Neuronal stem cell (in vitro differentiated cells): Measurements from ENCODE around the gene FLVCR2.

Source experiments
- DNase-seq: peaks from one replicate; pipeline ENCODE4 v3.0.0-alpha.2; 2013; ENCODE audit warnings: low spot score
- H2AFZ ChIP-seq: one replicate; pipeline ENCODE4 v1.6.1; 2013; ENCODE audit warnings: mild to moderate bottlenecking, low read length, inconsistent platforms
- H2AK5ac ChIP-seq: 2 replicates; pipeline ENCODE4 v1.6.1; 2013; ENCODE audit warnings: low read depth, mild to moderate bottlenecking, inconsistent platforms, low read length, moderate library complexity, mixed read lengths
- H2BK120ac ChIP-seq: 2 replicates; pipeline ENCODE4 v1.6.1; 2013; ENCODE audit warnings: low read depth, mild to moderate bottlenecking, inconsistent platforms, low read length, moderate library complexity, mixed read lengths
- H2BK12ac ChIP-seq: one replicate; pipeline ENCODE4 v1.6.1; 2013; ENCODE audit warnings: low read length, inconsistent platforms
- H2BK15ac ChIP-seq: 2 replicates; pipeline ENCODE4 v1.6.1; 2013; ENCODE audit warnings: mild to moderate bottlenecking, low read length, inconsistent platforms, mixed read lengths
- H2BK5ac ChIP-seq: one replicate; pipeline ENCODE4 v1.6.1; 2013; ENCODE audit warnings: inconsistent platforms, mild to moderate bottlenecking, low read length, moderate library complexity
- H3K14ac ChIP-seq: one replicate; pipeline ENCODE4 v1.6.1; 2013; ENCODE audit warnings: low read length, inconsistent platforms
- H3K18ac ChIP-seq: 2 replicates; pipeline ENCODE4 v1.6.1; 2013; ENCODE audit warnings: low read length, inconsistent platforms
- H3K23ac ChIP-seq: 2 replicates; pipeline ENCODE4 v1.6.1; 2013; ENCODE audit warnings: low read depth, mild to moderate bottlenecking, mixed read lengths, low read length, inconsistent platforms; ENCODE audit not compliant: poor library complexity
- H3K27ac ChIP-seq: replicated peaks from 3 replicates; pipeline ENCODE4 v1.5.1; 2013; ENCODE audit warnings: low read length, inconsistent platforms
- H3K27me3 ChIP-seq, 3 experiments: 2 replicates each; pipeline ENCODE4 v1.6.1; 2013; ENCODE audit warnings: low read length in 3 of 3, mild to moderate bottlenecking in 2 of 3, inconsistent platforms in 1 of 3, low read depth in 1 of 3, mixed read lengths in 1 of 3, moderate library complexity in 1 of 3; ENCODE audit not compliant: control insufficient read depth in 3 of 3, insufficient read depth in 3 of 3
- H3K36me3 ChIP-seq, 2 donors: replicated peaks in 1 of 2; 2 replicates each; pipeline ENCODE4 v1.6.1; 2013; ENCODE audit warnings: low read length in 2 of 2; ENCODE audit not compliant: control insufficient read depth in 2 of 2, insufficient read depth in 2 of 2
- H3K4ac ChIP-seq: 2 replicates; pipeline ENCODE4 v1.6.1; 2013; ENCODE audit warnings: inconsistent platforms, mild to moderate bottlenecking, low read length, moderate library complexity
- H3K4me1 ChIP-seq, 2 donors: 1 replicate in 1 of 2; 2 replicates in 1 of 2; pipeline ENCODE4 v1.6.1; 2013; ENCODE audit warnings: low read length in 2 of 2, low read depth in 1 of 2; ENCODE audit not compliant: control insufficient read depth in 2 of 2, insufficient read depth in 1 of 2
- H3K4me2 ChIP-seq: one replicate; pipeline ENCODE4 v1.6.1; 2013; ENCODE audit warnings: mild to moderate bottlenecking, low read length, inconsistent platforms; ENCODE audit not compliant: insufficient read depth, poor library complexity, severe bottlenecking
- H3K4me3 ChIP-seq, 2 donors: 2 replicates each; pipeline ENCODE4 v1.5.1; 2013; ENCODE audit warnings: low read length in 2 of 2, mild to moderate bottlenecking in 2 of 2, inconsistent platforms in 1 of 2, moderate library complexity in 1 of 2
- H3K79me1 ChIP-seq: one replicate; pipeline ENCODE4 v1.6.1; 2013; ENCODE audit warnings: low read depth, mild to moderate bottlenecking, inconsistent platforms, low read length, moderate library complexity
- H3K9ac ChIP-seq: one replicate; pipeline ENCODE4 v1.6.1; 2013; ENCODE audit warnings: mild to moderate bottlenecking, low read depth, low read length, inconsistent platforms; ENCODE audit not compliant: poor library complexity
- H3K9me3 ChIP-seq, 2 donors: replicated peaks in 1 of 2; 2 replicates each; pipeline versions ENCODE3 to v1.6.1; 2013; ENCODE audit warnings: low read length in 2 of 2, mild to moderate bottlenecking in 2 of 2, inconsistent platforms in 1 of 2, low read depth in 1 of 2, mixed read lengths in 1 of 2, moderate library complexity in 1 of 2; ENCODE audit not compliant: control insufficient read depth in 2 of 2, insufficient read depth in 1 of 2
- H4K8ac ChIP-seq: one replicate; pipeline ENCODE4 v1.6.1; 2013; ENCODE audit warnings: low read depth, mild to moderate bottlenecking, inconsistent platforms, low read length, moderate library complexity
- H4K91ac ChIP-seq: one replicate; pipeline ENCODE4 v1.6.1; 2013; ENCODE audit warnings: low read length, low read depth, mild to moderate bottlenecking, inconsistent platforms; ENCODE audit not compliant: poor library complexity
- WGBS, 2 donors: extraction: QIAGEN DNeasy Blood & Tissue Kit; methylation state at CpG; one replicate each; pipeline ENCODE4 v1.1.7; 2013; ENCODE audit warnings: missing lambda C conversion rate in 2 of 2, mixed read lengths in 1 of 2; ENCODE audit not compliant: insufficient read length in 2 of 2, insufficient replicate concordance in 1 of 2; ENCODE audit errors: extremely low coverage in 2 of 2; 5-methylcytosine and 5-hydroxymethylcytosine counted together

Gene FLVCR2

DNA sequence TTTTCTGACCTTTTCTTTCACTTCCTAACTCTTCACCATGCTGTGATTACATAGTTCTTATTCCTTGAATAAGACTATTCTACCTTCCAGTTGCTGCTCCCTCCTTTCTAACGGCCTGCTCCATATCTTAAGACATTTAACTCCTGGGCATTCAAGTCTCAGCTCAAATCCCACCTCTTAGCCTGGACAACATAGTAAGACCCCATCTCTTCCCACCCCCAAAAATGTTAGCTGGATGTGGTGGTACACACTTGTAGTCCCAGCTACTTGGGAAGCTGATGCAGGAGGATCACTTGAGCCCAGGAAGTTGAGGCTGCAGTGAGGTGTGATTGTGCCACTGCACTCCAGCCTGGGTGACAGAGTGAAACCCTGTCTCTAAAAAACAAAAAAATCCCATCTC is 71.4 kb downstream of the FLVCR2 start:
- Histone ChIP-seq H3K4ac (no peak overlapping the region), H4K91ac (no peak overlapping the region), H2BK15ac (no peak overlapping the region), H3K23ac (no peak overlapping the region), H3K9ac (no peak overlapping the region), H2BK5ac (no peak overlapping the region), H3K4me2 (no peak overlapping the region), H2BK120ac (no peak overlapping the region), H3K27me3 (no peaks in the 10 kb centered on the region), H3K27ac (no peak overlapping the region), H3K18ac (no peak overlapping the region), H3K4me1 (peaks cover 0 to 2% of the 10 kb centered on the region in 2 donors), H2BK12ac (no peak overlapping the region), H4K8ac (no peak overlapping the region), H2AK5ac (no peak overlapping the region), H2AFZ (no peak overlapping the region), H3K36me3 (peaks cover 35 to 80% of the 10 kb centered on the region in 2 donors), H3K14ac (no peak overlapping the region), H3K79me1 (no peaks in the 10 kb centered on the region), H3K4me3 (no peak overlapping the region), H3K9me3 (no peaks in the 10 kb centered on the region)
- no CpG with 5 or more reads among the region's 1 CpG for WGBS, 2 donors
- no peak for DNase-seq

DNA sequence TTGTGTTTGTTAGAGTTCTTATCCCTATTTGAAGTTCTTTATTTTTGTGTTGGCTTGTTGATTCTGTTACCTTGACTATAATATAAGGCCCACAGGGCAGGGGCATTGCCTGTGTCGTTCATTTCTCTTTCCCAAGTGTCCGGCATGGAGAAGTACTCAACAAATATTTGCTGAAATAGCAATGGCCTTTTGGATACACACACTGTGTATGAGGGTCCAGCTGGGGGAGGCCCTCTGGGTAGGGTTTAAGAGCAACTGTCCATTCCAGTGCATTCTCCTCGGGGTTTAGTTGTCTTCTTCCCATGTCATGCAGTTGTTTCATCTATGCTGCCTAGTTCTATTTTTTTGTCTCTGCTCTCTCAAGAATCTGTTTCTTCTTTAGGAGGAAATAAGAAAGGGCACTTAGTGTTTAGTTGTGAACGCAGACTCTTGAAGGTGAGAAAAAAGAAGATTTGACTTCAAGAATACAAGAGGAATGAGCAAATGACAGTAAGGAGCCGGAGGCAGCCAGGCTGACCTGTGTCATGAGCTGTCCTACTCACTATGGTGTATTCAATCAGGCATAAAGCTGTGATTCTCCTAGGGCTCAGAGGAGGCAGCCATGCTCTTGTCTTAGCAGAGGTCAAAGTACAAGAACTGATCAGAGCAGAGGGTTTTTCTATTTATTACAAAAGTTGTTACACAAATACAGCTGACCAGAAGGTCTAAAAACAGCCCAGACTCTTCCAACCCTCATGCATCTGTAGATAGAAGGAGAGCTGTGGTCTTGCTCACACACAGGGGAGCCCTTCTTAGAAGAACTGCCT is 72.0 kb downstream of the FLVCR2 start:
- Histone ChIP-seq H2BK5ac (no peak overlapping the region), H3K18ac (no peak overlapping the region), H3K14ac (no peak overlapping the region), H3K4me2 (no peak overlapping the region), H2AK5ac (no peak overlapping the region), H3K4ac (no peak overlapping the region), H3K36me3 (peaks cover 39 to 87% of the 10 kb centered on the region in 2 donors), H3K4me3 (no peak overlapping the region), H2AFZ (no peak overlapping the region), H3K9ac (no peak overlapping the region), H4K8ac (no peak overlapping the region), H4K91ac (no peak overlapping the region), H2BK15ac (no peak overlapping the region), H3K9me3 (no peaks in the 10 kb centered on the region), H3K23ac (no peak overlapping the region), H3K4me1 (peaks cover 0 to 2% of the 10 kb centered on the region in 2 donors), H2BK12ac (no peak overlapping the region), H2BK120ac (no peak overlapping the region), H3K79me1 (no peaks in the 10 kb centered on the region), H3K27me3 (no peaks in the 10 kb centered on the region), H3K27ac (no peak overlapping the region)
- WGBS, 2 donors, result no CpG with 5 or more reads among the region's 5 CpGs
- DNase-seq, result no peak

- WGBS, 2 donors, result no CpG with 5 or more reads among the region's 1 CpG
- Histone ChIP-seq H2BK120ac (no peak overlapping the region), H2AFZ (no peak overlapping the region), H2BK5ac (no peak overlapping the region), H2AK5ac (no peak overlapping the region), H3K4ac (no peak overlapping the region), H4K8ac (no peak overlapping the region), H3K9ac (no peak overlapping the region), H2BK12ac (no peak overlapping the region), H4K91ac (no peak overlapping the region), H3K4me2 (no peak overlapping the region), H3K9me3 (no peaks in the 10 kb centered on the region), H3K14ac (no peak overlapping the region), H3K4me1 (peaks cover 0 to under 1% of the 10 kb centered on the region in 2 donors), H2BK15ac (no peak overlapping the region), H3K79me1 (no peaks in the 10 kb centered on the region), H3K27me3 (no peaks in the 10 kb centered on the region), H3K4me3 (no peak overlapping the region), H3K36me3 (peaks cover 39 to 95% of the 10 kb centered on the region in 2 donors), H3K18ac (no peak overlapping the region), H3K27ac (no peak overlapping the region), H3K23ac (no peak overlapping the region)
- no peak for DNase-seq
Measured at GRCh38 chr14:75653563-75653962, 75.1 kb downstream of the FLVCR2 start.

DNA sequence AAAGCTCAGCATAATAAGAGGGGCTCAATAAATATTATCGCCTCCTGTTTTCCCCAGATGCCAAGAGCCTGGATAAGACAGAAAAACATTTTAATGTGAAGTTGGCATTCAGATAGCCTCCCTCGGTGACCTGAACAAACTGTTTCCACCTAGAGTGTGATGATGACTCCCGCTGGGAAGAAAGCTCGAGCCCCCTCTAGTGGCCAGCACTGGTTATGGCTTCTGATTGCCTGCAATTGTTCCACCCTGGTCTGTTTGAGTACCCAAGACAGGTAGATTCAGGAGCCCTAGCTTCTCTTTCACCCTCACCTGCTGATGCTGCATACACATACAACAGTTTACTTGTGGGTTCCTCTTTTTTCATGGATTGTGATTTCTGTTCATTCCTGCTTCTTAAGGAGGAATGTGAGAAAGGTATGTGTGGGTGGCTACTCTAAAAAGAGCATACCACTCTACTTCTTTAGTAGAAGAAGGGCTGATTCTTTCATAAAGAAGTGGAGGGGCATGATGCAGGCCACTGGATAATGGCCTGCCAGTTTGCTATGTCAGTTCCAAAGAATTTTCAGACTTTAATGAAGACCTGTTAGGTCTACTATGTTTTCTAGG is 75.8 kb downstream of the FLVCR2 start:
- no peak overlapping the region for H2BK5ac ChIP-seq
- no peak overlapping the region for H3K4me2 ChIP-seq
- peaks cover 40 to 96% of the 10 kb centered on the region in 2 donors for H3K36me3 ChIP-seq
- no CpG with 5 or more reads among the region's 4 CpGs for WGBS, 2 donors
- no peak overlapping the region for H3K9ac ChIP-seq
- no peak overlapping the region for H3K18ac ChIP-seq
- H3K79me1 ChIP-seq, result no peaks in the 10 kb centered on the region
- no peak overlapping the region for H2AK5ac ChIP-seq
- H3K27me3 ChIP-seq, result no peaks in the 10 kb centered on the region
- H2AFZ ChIP-seq, result no peak overlapping the region
- H3K4ac ChIP-seq, result no peak overlapping the region
- no peak overlapping the region for H2BK120ac ChIP-seq
- H3K27ac ChIP-seq, result no peak overlapping the region
- no peak overlapping the region for H4K91ac ChIP-seq
- no peak overlapping the region for H3K14ac ChIP-seq
- no peak overlapping the region for H4K8ac ChIP-seq
- peak; percentile 70 for DNase-seq
- H2BK12ac ChIP-seq, result no peak overlapping the region
- H3K23ac ChIP-seq, result no peak overlapping the region
- H3K4me3 ChIP-seq, result no peak overlapping the region
- peaks cover 0 to 2% of the 10 kb centered on the region in 2 donors for H3K4me1 ChIP-seq
- H3K9me3 ChIP-seq, result no peaks in the 10 kb centered on the region
- no peak overlapping the region for H2BK15ac ChIP-seq
